Thyroid gland (tissue), 4 donors: Measurements from ENCODE around the gene SLC37A2. TPM values are rescaled to one million over a fixed set of nuclear protein-coding genes. Genes with fewer than 3 reads are reported as not detected.

ENCODE experiments used
- DNase-seq, 2 donors: peaks; one replicate each; pipeline ENCODE4 v3.0.0-alpha.2; 2019
- H3K27ac ChIP-seq, 3 donors: fragments of 200-600 bp; sonication (generic); 1 replicate in 2 of 3; 2 replicates in 1 of 3; pipeline ENCODE4 v1.5.1; 2016 to 2019; ENCODE audit warnings: mild to moderate bottlenecking in 1 of 3, moderate library complexity in 1 of 3
- H3K27me3 ChIP-seq: fragments of 200-600 bp; sonication (generic); one replicate; pipeline ENCODE4 v1.5.1; 2019
- H3K36me3 ChIP-seq, 2 donors: fragments of 200-600 bp; sonication (generic); one replicate each; pipeline ENCODE4 v1.5.1; 2016 to 2019
- H3K4me1 ChIP-seq, 2 donors: fragments of 200-600 bp; sonication (generic); one replicate each; pipeline ENCODE4 v1.5.1; 2017 to 2019
- H3K4me3 ChIP-seq, 3 donors: fragments of 200-600 bp; sonication (generic); replicated peaks in 1 of 3; 1 replicate in 2 of 3; 2 replicates in 1 of 3; pipeline ENCODE4 v1.5.1; 2016; ENCODE audit warnings: mild to moderate bottlenecking in 1 of 3
- H3K9me3 ChIP-seq: fragments of 200-600 bp; sonication (generic); one replicate; pipeline ENCODE4 v1.5.1; 2017
- CTCF ChIP-seq, 6 experiments: fragments of 200-600 bp in 3 of 6; fragments of 450-650 bp in 3 of 6; sonication (generic) in 3 of 6; IDR thresholded peaks; one replicate each; pipeline ENCODE4 v1.5.1; 2016 to 2019; ENCODE audit warnings: antibody characterized with exemption in 6 of 6, mild to moderate bottlenecking in 2 of 6, inconsistent platforms in 1 of 6, moderate library complexity in 1 of 6
- POLR2A ChIP-seq, 2 donors: fragments of 450-650 bp; IDR thresholded peaks; one replicate each; pipeline ENCODE4 v1.6.1; 2017; ENCODE audit warnings: antibody characterized with exemption in 2 of 2, mild to moderate bottlenecking in 2 of 2, moderate library complexity in 1 of 2
- whole genome bisulfite sequencing, 2 donors: methylation state at CpG; one replicate each; pipeline ENCODE4 v1.1.5; 2017; 5-methylcytosine and 5-hydroxymethylcytosine counted together
- intact Hi-C: fragments of 100-400 bp; cut with DNase I; formaldehyde crosslinking; loops from one replicate; pipeline ENCODE4 v1.15.1; 2023
- total RNA-seq, 4 donors: library from RNA; depleted of rRNA; stranded (reverse); fragments of >200 nt; gene quantifications; one replicate each; pipeline ENCODE4 v1.2.3, GENCODE V29; 2016

Gene SLC37A2
- total RNA-seq, 4 donors from 2014 or later = 2.1 to 3.6 (median 3.4) TPM

- WGBS, 2 donors = 79 to 84% methylated on average over 1 of the region's 1 CpG
- TF ChIP-seq POLR2A (IDR thresholded peaks at IDR 0.05) (no peak), CTCF (IDR thresholded peaks at IDR 0.05) (no peak)
- H3K36me3 ChIP-seq = no peaks in the 10 kb centered on the region
Measured at GRCh38 chr11:125132071-125132470, 69.0 kb downstream of the SLC37A2 start.

GRCh38 chr11:125132596-125132995 lies 69.5 kb downstream of the SLC37A2 start:
- TF ChIP-seq POLR2A (IDR thresholded peaks at IDR 0.05) = no peak
- TF ChIP-seq CTCF (IDR thresholded peaks at IDR 0.05) = no peak
- WGBS, 2 donors = 74 to 78% methylated on average over 7 of the region's 7 CpGs

More at GRCh38 chr11:125132071-125132470, 69.0 kb downstream of the SLC37A2 start:
- Histone ChIP-seq H3K9me3 (no peaks in the 10 kb centered on the region), H3K27me3 (no peaks in the 10 kb centered on the region), H3K4me3 (no peak overlapping the region), H3K27ac (no peak overlapping the region), H3K4me1 (no peaks in the 10 kb centered on the region)
- no peak for DNase-seq
- intact Hi-C loops = no loop called here

GRCh38 chr11:125136001-125136400 lies 72.9 kb downstream of the SLC37A2 start:
- Histone ChIP-seq H3K36me3 (no peaks in the 10 kb centered on the region), H3K4me1 (no peaks in the 10 kb centered on the region), H3K4me3 (no peak overlapping the region), H3K27ac (no peak overlapping the region), H3K9me3 (no peaks in the 10 kb centered on the region), H3K27me3 (no peaks in the 10 kb centered on the region)
- TF ChIP-seq POLR2A (IDR thresholded peaks at IDR 0.05) (no peak), CTCF (IDR thresholded peaks at IDR 0.05) (no peak)
- DNase-seq = no peak
- intact Hi-C loops = no loop called here

More at GRCh38 chr11:125132596-125132995, 69.5 kb downstream of the SLC37A2 start:
- DNase-seq = no peak
- Histone ChIP-seq H3K4me1 (no peaks in the 10 kb centered on the region), H3K36me3 (no peaks in the 10 kb centered on the region), H3K27ac (no peak overlapping the region), H3K27me3 (no peaks in the 10 kb centered on the region), H3K4me3 (no peak overlapping the region), H3K9me3 (no peaks in the 10 kb centered on the region)
- intact Hi-C loops = no loop called here

GRCh38 chr11:125138966-125139365 lies 75.9 kb downstream of the SLC37A2 start:
- Histone ChIP-seq H3K36me3 (no peaks in the 10 kb centered on the region), H3K4me3 (no peak overlapping the region), H3K4me1 (peaks cover 0 to 6% of the 10 kb centered on the region in 2 donors), H3K27me3 (no peaks in the 10 kb centered on the region), H3K27ac (no peak overlapping the region), H3K9me3 (no peaks in the 10 kb centered on the region)
- no peak for DNase-seq
- 79 to 82% methylated on average over 8 of the region's 8 CpGs for WGBS, 2 donors
- intact Hi-C loops = no loop called here
- TF ChIP-seq POLR2A (IDR thresholded peaks at IDR 0.05) (no peak), CTCF (IDR thresholded peaks at IDR 0.05) (no peak)

GRCh38 chr11:125139778-125140177 lies 76.7 kb downstream of the SLC37A2 start:
- peaks cover 0 to 6% of the 10 kb centered on the region in 2 donors for H3K4me1 ChIP-seq
- no peak for TF ChIP-seq CTCF (IDR thresholded peaks at IDR 0.05)
- no peak for TF ChIP-seq POLR2A (IDR thresholded peaks at IDR 0.05)
- 61 to 71% methylated on average over 3 of the region's 3 CpGs for WGBS, 2 donors
- no peaks in the 10 kb centered on the region for H3K36me3 ChIP-seq
- H3K4me3 ChIP-seq = no peak overlapping the region
- no peak for DNase-seq
- H3K27ac ChIP-seq = no peak overlapping the region
- intact Hi-C loops = loop anchor here (5.0 to 10.0 kb wide), 2 partner anchors 47 to 185 kb away; partner anchors contain the start of gene CCDC15
- H3K9me3 ChIP-seq = no peaks in the 10 kb centered on the region
- no peaks in the 10 kb centered on the region for H3K27me3 ChIP-seq

Other genes with a start within 250 kb of the SLC37A2 start
- 10 to 100 TPM in 2 of 4 donors, 1 to 10 TPM in 2; 6.7 to 19.8 (median 10.1) TPM for gene ROBO3, start 197.9 kb upstream of the SLC37A2 start, total RNA-seq
- 10 to 100 TPM; 12.3 to 47.6 (median 32.6) TPM for gene ROBO4, start 165.4 kb upstream of the SLC37A2 start, total RNA-seq
- not detected for gene HEPN1, start 144.1 kb upstream of the SLC37A2 start, total RNA-seq
- 1 to 10 TPM in 1 of 4 donors, under 1 TPM in 2, not detected in 1; 0.27 to 1.1 (median 0.45) TPM for gene HEPACAM, start 127.3 kb upstream of the SLC37A2 start, total RNA-seq
- 1 to 10 TPM in 2 of 4 donors, under 1 TPM in 2; 0.33 to 2.8 (median 1.1) TPM for gene CCDC15, start 109.1 kb upstream of the SLC37A2 start, total RNA-seq
- gene TMEM218, start 48.3 kb downstream of the SLC37A2 start, total RNA-seq = 10 to 100 TPM; 24.2 to 31.5 (median 26.1) TPM
- gene PKNOX2, start 101.4 kb downstream of the SLC37A2 start, total RNA-seq = 10 to 100 TPM in 3 of 4 donors, 1 to 10 TPM in 1; 6.3 to 28.0 (median 18.7) TPM